Ishikawa (cell line): ENCODE data around the gene BOK.

Experiments
- CREB1 ChIP-seq: IDR thresholded peaks from 2 replicates; pipeline ENCODE4 v1.6.1; 2012; ENCODE audit warnings: low read depth
- EP300 ChIP-seq: IDR thresholded peaks from 2 replicates; pipeline ENCODE4 v1.6.1; 2012; ENCODE audit warnings: borderline replicate concordance
- FOXM1 ChIP-seq: IDR thresholded peaks from 2 replicates; pipeline ENCODE4 v1.6.1; 2012; ENCODE audit warnings: low read depth, borderline replicate concordance
- MAX ChIP-seq: IDR thresholded peaks from 2 replicates; pipeline ENCODE4 v1.6.1; 2012
- REST ChIP-seq: IDR thresholded peaks from 2 replicates; pipeline ENCODE4 v1.6.1; 2012; ENCODE audit warnings: low read depth, mild to moderate bottlenecking
- USF1 ChIP-seq: IDR thresholded peaks from 2 replicates; pipeline ENCODE4 v1.6.1; 2012
- YY1 ChIP-seq: IDR thresholded peaks from 2 replicates; pipeline ENCODE4 v1.6.1; 2012; ENCODE audit warnings: low read depth
- ZBTB7A ChIP-seq: IDR thresholded peaks from 2 replicates; pipeline ENCODE4 v1.6.1; 2012; ENCODE audit warnings: low read depth

GRCh38 chr2:241619597-241620418 lies 61.3 kb downstream of the BOK start:
- TF ChIP-seq FOXM1 (no peak), EP300 (no peak), YY1 (no peak), CREB1 (no peak), MAX (no peak), USF1 (no peak), REST (no peak), ZBTB7A (no peak)
